GM19023 (cell line): ENCODE measurements around the gene CACNA1B.
"Not testable (repeated sequence)": the region's sequence is repeated elsewhere in the genome, so short reads cannot be mapped to it uniquely, and the experiment has no call there.

ENCODE experiments used
- ATAC-seq: cut with Tn5 transposase; IDR thresholded peaks from one replicate; pipeline ENCODE4 v1.9.1; 2021; ENCODE audit warnings: mild to moderate bottlenecking, moderate library complexity; ENCODE audit not compliant: unreplicated experiment

The CACNA1B gene

DNA sequence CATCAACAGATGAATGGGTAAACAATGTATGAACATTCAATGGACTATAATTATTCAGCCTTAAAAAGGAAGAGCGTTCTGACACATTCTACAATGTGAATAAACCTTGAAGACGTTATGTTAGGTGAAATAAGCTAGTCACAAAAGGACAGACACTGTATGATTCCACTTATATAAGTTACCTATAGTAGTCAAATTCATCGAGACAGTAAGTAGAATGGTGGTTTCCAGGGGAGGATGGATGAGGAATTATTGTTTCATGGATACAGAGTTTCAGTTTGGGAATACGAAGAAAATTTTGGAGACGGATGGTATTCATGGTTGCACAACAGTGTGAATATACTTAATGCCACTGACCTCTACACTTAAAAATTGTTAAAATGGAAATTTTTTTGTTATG lies 216.4 kb downstream of the CACNA1B start:
- no peak for ATAC-seq

DNA sequence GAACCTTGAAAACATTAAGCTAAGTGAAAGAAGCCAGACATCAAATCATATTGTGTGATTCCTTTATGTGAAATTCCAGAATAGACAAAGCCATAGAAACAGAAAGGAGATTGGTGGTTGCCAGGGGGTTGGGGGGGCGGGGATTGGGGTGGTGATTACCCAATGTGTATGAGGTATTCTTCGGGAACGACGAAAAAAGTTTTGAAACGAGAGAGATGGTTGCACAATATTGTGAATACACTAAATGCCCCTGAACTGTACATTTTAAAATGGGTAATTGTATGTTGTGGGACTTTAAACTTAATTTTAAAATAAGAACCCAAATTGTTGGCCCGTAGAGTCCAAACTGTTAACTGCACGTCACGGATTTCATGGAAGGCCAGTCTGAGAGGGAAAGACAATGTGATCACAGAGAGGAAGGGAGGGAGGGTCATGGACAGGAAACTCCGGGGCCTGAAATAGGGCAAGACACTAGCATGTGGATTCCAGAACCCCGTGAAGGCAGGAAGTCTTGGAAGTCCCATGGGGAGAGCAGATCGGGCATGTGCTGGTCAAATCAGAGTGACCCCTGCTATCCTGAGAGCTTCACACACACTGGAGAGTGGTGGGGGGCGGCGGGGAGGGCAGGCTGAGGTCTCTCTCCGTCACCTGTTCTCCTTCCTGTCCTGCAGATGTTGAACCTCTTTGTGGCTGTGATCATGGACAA lies 218.4 kb downstream of the CACNA1B start:
- no peak for ATAC-seq

- no peak for ATAC-seq
These were observed 218.9 kb downstream of the CACNA1B start for GRCh38 chr9:138096519-138096845.

DNA sequence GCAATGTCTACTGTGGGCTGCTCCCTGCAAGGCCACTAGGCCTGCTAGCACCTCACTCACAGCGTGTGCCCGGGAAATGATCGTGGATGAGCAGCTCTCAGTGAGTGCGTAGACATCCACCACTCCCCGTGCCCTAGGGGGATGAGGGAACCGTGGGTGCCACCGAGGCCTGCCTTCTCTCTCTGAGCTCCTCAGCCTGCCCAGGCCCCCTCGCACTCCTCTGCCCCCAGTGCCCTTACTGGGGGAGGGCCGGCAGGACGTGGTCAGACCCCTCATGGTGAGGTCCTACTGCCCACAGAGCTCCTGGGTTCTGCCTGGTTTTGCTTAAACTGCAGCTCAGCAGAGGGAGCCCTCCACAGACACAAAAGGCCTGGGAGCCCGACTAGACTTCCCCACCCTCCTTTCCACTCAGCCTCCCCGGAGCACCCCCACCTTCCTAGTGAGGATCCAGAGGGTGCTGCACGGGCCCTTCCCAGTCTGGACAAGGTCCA lies 220.0 kb downstream of the CACNA1B start:
- no peak for ATAC-seq

DNA sequence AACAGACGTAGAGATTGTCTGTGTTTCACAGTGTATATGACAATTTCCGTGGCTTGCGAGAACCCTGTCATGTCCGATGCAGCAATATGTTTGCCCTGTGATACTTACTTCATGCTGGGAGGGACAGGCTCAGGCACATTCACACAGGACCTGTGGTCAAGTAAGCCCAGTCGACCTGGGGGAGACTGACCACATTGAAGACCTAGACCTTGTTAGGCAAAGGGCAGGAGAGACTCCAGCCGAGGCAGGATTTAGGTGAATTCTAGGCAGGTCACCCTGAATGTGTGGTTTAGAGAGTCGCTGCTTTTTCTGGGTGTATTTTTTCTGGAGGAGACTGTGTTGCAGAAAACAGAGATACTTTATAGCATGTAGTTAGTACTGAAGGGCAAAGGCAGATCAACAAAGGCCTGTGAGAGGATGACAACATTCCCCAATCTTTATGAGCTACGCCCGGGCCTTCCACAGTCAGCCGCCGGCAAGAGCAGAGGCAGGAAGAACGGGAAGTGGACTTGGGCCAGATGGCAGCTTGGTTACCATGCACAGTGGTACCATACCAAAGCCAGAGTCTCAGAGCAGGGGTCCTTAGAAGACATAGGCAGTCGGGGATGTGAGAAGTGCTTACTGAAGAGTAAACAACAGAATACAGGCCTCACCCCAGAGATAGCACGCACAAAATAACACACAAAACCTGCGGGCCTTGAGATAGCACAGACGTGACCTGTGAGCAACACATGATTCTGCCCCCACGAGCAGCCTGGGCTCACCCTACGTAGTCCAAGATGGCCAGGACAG lies 220.7 kb downstream of the CACNA1B start:
- ATAC-seq: no peak

- no peak for ATAC-seq
These were observed 221.6 kb downstream of the CACNA1B start for GRCh38 chr9:138098908-138099791.

- no peak for ATAC-seq
These were observed 222.4 kb downstream of the CACNA1B start for GRCh38 chr9:138099803-138100598.

DNA sequence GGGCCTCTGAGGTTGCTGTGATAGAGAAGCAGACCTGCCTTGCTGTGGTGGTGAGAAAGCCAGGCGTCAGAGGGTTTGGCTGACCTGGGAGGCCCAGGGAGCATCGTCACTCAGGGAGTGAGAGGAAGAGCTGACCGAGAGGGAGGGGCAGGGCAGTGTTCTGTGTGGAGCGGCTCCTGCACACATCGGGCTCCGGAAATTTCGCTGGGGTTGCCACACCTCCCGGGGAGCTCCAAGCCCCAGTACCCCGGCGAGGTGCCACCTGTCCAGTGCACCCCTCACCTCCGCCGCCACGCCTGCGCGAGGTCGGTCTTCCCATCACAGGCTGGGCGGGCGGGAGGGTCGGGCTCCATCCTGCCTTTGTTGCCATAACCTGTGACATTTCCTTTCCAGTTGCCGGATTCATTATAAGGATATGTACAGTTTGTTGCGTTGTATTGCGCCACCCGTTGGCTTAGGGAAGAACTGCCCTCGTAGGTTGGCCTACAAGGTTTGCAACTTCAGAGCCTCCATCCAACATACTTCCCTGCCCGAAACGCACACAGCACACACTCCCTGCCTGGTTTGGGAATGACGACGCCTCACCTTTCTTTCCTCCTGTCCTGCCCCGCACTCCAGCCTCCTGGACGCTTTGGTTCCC lies 223.2 kb downstream of the CACNA1B start:
- no peak for ATAC-seq

DNA sequence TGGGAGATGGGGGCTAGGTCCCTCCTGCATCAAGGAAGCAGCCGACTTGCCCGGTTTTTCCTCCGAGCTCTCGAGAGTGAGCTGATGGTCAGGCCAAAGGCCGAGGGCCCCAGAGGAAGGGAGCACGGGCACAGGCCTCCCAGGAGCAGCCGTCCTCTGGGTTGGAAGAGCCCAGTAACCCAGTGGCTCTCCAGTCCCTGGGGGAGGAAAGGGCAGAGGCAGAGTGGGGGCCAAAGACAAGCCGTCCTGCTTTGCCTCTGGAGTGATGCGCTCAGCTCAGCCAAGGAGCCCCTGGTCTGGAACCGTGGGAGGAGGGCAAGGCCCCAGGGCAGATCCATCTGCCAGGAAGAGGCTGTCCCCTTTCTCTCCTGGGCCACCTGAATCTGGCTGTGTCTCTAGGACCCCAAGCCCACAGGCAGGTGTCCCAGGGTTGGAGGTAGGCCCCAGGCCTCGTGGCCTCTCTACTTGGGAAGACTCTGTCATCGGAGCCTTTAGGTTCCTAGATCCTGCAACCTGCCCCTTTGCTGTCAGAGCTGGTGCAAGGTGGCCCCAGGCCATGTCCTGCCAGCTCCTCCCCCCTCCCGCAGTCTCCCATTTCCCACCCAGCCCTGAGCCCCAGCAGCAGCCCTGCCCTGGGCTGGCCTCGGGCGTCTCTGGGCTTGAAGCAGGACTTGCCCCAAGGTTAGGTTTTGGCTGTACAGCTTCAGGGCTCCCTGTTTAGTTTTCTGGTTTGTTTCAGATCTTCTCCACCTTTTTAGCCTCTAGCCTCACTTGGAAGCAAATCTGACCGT lies 224.1 kb downstream of the CACNA1B start:
- no peak for ATAC-seq

DNA sequence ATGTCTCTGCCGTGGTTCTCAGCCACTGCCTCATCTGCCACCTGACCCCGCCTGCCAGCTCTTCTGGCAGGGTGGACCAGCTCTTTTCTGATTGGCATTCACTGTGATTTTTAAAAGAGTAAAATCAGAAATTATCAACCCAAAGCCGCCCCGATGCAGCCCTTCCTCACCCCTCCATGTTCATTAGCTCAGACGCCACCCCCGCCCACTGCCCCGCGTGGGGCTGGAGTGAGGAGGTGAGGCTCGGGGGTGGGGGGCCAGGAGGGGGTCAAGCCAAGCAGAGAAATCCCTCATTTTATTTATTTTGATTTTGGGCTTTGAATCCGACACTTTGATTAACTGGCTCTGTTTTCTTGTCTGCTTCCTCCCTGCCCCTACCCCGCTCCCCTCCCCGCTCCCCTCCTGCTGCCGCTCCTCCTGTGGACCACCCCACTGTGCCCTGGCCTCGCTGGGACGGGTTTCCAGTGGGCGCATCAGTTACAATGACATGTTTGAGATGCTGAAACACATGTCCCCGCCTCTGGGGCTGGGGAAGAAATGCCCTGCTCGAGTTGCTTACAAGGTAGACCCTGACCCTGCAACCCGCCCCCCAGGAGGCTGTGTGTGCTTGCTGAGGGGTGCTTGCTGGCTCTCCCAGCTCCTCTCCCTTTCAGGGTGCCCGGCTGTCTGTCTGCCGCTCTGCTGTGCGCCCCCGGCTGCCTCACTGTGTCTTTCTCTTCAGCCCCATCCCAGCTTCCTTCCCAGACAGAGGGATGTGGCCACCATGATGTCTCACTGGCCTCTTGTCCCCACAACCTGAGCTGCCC lies 224.9 kb downstream of the CACNA1B start:
- no peak for ATAC-seq

DNA sequence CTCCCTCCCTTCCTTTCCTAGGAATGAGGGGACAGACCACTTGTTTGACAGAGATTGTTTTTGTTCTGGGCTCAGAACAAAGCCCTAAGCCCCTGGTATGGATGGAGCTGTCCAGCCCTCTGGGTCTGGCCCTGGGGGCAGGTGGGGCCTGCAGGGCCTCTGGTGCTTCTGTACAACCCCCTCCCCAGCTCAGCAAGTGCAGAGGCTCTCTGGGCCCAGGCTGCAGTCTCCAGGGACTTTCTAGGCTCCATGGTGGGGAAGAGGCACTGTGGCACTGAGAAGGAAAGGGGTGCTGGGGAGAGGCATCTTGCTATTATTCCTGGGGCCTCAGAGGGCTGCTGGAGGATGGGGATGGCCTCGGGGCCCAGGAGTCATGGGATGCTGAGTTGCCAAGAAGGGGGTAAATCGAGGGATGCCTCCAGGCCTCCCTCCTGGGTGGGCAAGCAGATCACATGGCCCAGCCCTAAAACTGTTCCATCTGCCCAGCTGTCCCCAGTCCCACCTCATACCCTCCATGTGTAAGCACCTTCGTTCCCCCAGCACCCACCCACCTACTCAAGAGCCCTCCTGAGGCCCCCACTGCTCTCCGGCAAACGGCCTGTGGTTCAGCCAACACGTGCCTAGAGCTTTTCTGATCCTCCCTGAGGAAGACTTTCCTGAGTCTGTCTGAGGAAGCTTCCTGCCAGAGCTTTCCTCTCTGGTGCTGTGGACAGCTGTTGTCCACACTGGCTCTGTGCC lies 225.7 kb downstream of the CACNA1B start:
- no peak for ATAC-seq

DNA sequence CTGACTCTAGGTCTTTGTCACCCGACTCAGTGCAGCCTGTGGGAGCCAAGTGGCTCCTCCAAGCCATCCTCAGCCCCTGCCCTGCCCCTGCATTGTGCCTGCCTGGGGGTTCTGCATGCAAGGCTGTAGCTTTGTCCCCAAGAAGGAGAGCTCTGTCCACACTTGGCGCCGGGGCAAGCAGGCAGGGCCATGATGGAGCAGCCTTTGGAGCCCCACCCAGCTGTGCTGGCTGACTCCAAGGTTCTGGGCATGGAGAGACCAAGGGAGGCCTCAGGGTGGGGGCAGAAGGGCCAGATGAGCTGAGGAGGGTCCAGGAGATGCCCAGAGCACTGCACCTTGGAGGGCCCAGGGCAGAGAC lies 226.2 kb downstream of the CACNA1B start:
- ATAC-seq: no peak

GRCh38 chr9:138104251-138105122 lies 226.9 kb downstream of the CACNA1B start:
- ATAC-seq: no peak

DNA sequence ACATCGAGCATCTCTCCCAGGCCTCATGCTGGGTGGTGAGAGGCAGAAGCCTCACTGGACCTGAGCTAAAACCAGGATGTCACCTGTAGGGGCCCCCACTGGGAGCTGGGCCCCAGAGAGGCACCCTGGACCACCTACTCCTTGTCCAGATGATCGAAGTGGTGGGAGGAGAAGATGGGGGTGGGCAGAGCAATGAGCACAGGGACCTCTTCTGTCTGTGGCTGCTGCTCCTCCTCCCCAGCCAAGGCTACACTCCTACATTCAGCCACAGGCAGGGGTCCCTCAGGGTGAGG lies 227.5 kb downstream of the CACNA1B start:
- ATAC-seq: no peak

- no peak for ATAC-seq
These were observed 228.3 kb downstream of the CACNA1B start for GRCh38 chr9:138105561-138106505.

DNA sequence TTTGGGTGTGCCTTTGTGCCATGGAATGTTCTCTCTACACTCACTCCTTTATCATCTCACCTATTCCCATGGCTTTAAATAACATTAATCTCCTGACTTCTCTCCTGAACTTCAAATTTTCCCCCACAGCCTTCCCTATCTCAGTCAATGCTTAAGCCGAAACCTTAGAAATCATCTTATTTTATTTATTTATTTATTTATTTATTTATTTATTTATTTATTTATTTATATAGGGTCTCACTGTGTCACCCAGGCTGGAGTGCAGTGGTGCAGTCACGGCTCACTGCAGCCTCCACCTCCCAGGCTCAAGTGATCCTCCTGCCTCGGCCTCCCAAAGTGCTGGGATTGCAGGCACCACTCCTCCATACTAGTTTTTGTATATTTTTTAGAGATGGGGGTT lies 229.5 kb downstream of the CACNA1B start:
- ATAC-seq: not testable (repeated sequence)
